ENCODE measurements around the gene LRBA. TPM values are rescaled to one million over a fixed set of nuclear protein-coding genes. Genes with fewer than 3 reads are reported as not detected.

LRBA gene
- total RNA-seq, 3 donors from 2014 or later, result 26.9 to 138 (median 93.7) TPM

DNA sequence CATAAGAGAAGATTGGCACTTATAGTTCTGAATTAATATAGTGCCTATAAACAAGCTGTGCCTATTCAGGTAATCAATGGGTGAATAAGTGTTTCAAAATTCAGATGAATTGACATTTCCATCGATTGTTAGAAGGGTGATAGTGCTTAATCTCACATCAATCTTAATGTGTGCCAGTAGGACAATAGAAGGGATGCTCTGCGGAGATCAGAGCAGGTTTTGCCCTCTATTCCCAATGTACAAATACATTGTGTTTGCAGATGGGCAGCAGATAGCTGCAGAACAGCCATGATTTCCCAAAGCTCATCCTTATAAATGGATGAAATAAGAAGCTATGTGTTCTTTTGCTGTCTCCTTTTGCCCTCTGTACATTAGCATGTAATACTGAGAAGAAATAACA, 425.9 kb downstream of the LRBA start:
- Histone ChIP-seq H3K27ac (no peak overlapping the region), H3K4me3 (no peak overlapping the region), H3K9me3 (no peaks in the 10 kb centered on the region)

DNA sequence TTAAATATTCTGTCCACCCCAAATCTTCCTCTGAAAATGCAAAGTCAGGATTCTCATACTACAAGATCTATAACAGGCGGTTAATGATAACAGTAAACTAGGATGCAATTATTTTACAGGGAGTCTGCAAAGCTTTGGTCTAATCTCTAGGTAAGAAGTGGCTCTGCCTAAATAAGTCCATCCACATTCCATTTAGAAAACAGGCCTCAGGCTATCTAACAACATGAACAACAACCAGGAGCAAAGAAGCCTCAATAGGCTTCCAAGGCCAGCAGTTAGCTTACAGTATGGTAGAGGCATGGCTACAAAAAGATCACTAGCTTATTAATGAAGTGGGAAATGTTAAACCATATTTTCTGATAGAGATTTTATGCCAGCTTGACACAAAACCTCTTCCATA, 426.8 kb downstream of the LRBA start:
- TF ChIP-seq, protein P1, sequence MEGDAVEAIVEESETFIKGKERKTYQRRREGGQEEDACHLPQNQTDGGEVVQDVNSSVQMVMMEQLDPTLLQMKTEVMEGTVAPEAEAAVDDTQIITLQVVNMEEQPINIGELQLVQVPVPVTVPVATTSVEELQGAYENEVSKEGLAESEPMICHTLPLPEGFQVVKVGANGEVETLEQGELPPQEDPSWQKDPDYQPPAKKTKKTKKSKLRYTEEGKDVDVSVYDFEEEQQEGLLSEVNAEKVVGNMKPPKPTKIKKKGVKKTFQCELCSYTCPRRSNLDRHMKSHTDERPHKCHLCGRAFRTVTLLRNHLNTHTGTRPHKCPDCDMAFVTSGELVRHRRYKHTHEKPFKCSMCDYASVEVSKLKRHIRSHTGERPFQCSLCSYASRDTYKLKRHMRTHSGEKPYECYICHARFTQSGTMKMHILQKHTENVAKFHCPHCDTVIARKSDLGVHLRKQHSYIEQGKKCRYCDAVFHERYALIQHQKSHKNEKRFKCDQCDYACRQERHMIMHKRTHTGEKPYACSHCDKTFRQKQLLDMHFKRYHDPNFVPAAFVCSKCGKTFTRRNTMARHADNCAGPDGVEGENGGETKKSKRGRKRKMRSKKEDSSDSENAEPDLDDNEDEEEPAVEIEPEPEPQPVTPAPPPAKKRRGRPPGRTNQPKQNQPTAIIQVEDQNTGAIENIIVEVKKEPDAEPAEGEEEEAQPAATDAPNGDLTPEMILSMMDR (IDR thresholded peaks at IDR 0.05), result no peak
- TF ChIP-seq POLR2AphosphoS5 (IDR thresholded peaks at IDR 0.05), result no peak
- no peak overlapping the region for H3K27ac ChIP-seq
- intact Hi-C loops (cut with DNase I; ENCODE audit: low total_unique reads), result no loop called here
- DNase-seq (ENCODE audit: low spot score in 2 of 2), result no peak
- no peaks in the 10 kb centered on the region for H3K27me3 ChIP-seq
- H3K36me3 ChIP-seq, result no peaks in the 10 kb centered on the region
- no peaks in the 10 kb centered on the region for H3K9me3 ChIP-seq
- H3K4me3 ChIP-seq, result no peak overlapping the region
- H3K4me1 ChIP-seq, result no peaks in the 10 kb centered on the region

More for the DNA sequence above, 425.9 kb downstream of the LRBA start:
- H3K27me3 ChIP-seq, result no peaks in the 10 kb centered on the region
- H3K36me3 ChIP-seq, result no peaks in the 10 kb centered on the region
- H3K4me1 ChIP-seq, result no peaks in the 10 kb centered on the region
- intact Hi-C loops (cut with DNase I; ENCODE audit: low total_unique reads), result no loop called here
- TF ChIP-seq, protein P1 (IDR thresholded peaks at IDR 0.05), result no peak
- TF ChIP-seq POLR2A (IDR thresholded peaks at IDR 0.05), result no peak
- TF ChIP-seq POLR2AphosphoS5 (IDR thresholded peaks at IDR 0.05), result no peak
- DNase-seq (ENCODE audit: low spot score in 2 of 2), result no peak

DNA sequence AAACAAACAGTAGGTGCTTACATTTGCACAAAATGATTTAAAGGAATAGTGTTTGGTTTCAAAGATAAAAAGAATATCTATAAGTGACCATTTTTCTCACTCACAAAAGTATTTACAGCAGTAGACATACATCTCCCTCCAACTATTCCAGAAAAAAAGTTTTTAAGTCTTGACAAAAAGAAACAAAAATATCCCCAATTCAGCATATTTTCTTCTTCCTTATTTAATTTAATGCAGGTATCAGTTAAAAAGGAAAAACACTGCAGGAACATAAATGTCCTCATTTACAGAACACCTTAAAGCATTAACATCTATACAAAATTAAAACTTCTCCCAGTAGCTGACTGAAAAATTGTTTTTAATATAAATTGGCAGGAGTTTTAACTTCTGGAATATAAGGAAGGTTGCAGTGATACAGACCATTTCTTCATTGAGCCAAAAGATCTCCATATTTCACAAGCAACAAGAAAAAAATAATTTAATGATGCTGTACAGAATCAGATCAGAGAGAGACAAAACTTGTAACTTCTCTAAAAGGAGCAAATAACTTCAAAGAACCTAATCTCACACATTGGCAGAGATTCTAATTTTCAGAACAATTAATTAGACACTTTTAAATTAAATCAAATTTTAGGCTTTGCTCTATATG, 428.8 kb downstream of the LRBA start:
- H3K27me3 ChIP-seq, result no peaks in the 10 kb centered on the region
- H3K9me3 ChIP-seq, result no peaks in the 10 kb centered on the region
- TF ChIP-seq POLR2A (IDR thresholded peaks at IDR 0.05) (no peak), POLR2AphosphoS5 (IDR thresholded peaks at IDR 0.05) (no peak)
- TF ChIP-seq, protein P1 (IDR thresholded peaks at IDR 0.05), result no peak
- DNase-seq (ENCODE audit: low spot score in 2 of 2), result no peak
- intact Hi-C loops (cut with DNase I; ENCODE audit: low total_unique reads), result no loop called here
- no peaks in the 10 kb centered on the region for H3K36me3 ChIP-seq
- no peak overlapping the region for H3K27ac ChIP-seq
- no peaks in the 10 kb centered on the region for H3K4me1 ChIP-seq
- H3K4me3 ChIP-seq, result no peak overlapping the region

DNA sequence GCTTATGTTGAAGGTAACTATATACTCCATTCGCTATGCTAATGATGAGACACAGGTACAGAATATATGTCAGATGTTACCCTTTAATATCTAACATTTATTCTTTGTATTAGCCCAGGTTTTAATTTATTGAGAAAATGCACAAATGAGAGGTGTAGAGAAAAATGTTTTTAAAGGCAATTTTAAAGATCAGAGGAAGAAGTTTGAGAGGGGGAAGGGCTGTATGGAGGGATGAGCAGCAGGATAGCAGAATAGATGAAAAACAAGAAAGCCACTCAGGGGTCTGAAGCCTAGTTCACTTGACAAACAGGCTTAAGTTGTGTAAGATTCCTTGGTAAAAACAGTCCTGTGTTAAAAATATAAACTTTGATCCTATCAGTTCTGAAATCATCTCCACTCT, 429.5 kb downstream of the LRBA start:
- no peak overlapping the region for H3K4me3 ChIP-seq
- no peaks in the 10 kb centered on the region for H3K9me3 ChIP-seq
- H3K4me1 ChIP-seq, result no peaks in the 10 kb centered on the region
- intact Hi-C loops (cut with DNase I; ENCODE audit: low total_unique reads), result no loop called here
- no peak overlapping the region for H3K27ac ChIP-seq
- no peak for TF ChIP-seq POLR2A (IDR thresholded peaks at IDR 0.05)
- TF ChIP-seq POLR2AphosphoS5 (IDR thresholded peaks at IDR 0.05), result no peak
- TF ChIP-seq, protein P1 (IDR thresholded peaks at IDR 0.05), result no peak
- no peak for DNase-seq (ENCODE audit: low spot score in 2 of 2)
- no peaks in the 10 kb centered on the region for H3K27me3 ChIP-seq
- no peaks in the 10 kb centered on the region for H3K36me3 ChIP-seq

DNA sequence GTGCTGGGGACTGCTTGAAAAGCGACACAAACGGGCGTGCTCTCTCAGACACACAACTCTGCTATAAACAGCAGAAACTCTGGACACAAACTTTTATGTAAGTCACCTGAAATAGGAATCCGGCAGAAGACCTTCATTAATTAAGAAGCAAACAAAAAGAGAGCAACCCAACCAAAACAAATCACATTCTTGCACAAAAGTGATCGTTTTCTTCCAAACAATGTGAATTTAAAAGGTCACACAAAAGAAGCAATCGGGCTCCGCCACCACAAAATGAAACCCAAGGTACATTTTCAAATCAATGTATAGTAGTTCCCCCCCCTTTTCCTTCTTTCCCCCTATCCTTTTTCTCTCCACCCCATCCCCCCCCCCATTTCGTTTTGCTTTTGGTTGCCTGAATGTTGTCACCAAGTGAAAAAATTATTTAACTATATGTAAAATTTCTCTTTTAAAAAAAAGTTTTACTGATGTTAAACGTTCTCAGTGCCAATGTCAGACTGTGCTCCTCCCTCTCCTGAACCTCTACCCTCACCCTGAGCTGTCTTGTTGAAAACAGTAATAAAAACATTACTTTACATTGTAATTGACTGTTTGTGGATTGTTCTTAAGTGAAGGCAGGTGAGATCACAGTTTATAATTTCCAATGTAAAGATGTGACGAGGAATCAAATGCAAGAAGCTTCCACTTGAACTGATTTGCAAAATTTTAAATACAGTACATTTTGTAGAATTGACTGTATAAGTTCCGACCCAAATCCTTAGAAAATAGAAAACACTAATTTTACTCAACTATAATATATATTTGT, 430.8 kb downstream of the LRBA start:
- TF ChIP-seq POLR2AphosphoS5 (IDR thresholded peaks at IDR 0.05), result no peak
- TF ChIP-seq POLR2A (IDR thresholded peaks at IDR 0.05), result no peak
- TF ChIP-seq, protein P1 (IDR thresholded peaks at IDR 0.05), result no peak
- intact Hi-C loops (cut with DNase I; ENCODE audit: low total_unique reads), result no loop called here
- Histone ChIP-seq H3K9me3 (peaks cover 0 to 8% of the 10 kb centered on the region in 2 donors), H3K27me3 (no peaks in the 10 kb centered on the region), H3K4me3 (peak overlapping the region in 1 of 3 donors; percentile 34), H3K4me1 (no peaks in the 10 kb centered on the region), H3K27ac (no peak overlapping the region), H3K36me3 (no peaks in the 10 kb centered on the region)
- no peak for DNase-seq (ENCODE audit: low spot score in 2 of 2)

All from breast epithelium (tissue), 4 donors.